Measurements from ENCODE around the gene MYO1H.

MYO1H gene

DNA sequence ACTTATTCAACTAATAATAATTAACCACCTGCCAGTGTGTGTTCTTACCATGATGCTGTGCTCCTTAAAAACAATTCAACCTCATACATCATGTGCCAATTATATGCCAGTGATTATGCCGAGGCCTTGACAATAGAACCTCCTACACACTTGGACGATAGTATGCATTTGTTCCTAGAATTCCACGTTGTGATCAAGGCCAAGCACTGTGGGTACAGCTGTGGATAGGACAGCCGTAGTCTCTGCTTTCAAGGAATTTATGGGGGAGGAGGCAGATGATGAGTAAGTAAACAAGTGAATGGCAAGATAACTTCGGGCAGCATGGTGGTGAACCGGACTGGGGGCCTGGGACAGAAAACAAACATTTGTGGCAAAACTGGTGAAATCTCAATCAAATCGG lies 18.0 kb upstream of the MYO1H start:
- Mint-ChIP-seq H3K27me3 (no peaks in the 10 kb centered on the region), H3K4me1 (ENCODE audit: low read depth) (no peaks in the 10 kb centered on the region), H3K4me3 (no peak overlapping the region), H3K36me3 (no peaks in the 10 kb centered on the region), H3K9me3 (ENCODE audit: low read depth) (no peaks in the 10 kb centered on the region), H3K27ac (no peak overlapping the region)

DNA sequence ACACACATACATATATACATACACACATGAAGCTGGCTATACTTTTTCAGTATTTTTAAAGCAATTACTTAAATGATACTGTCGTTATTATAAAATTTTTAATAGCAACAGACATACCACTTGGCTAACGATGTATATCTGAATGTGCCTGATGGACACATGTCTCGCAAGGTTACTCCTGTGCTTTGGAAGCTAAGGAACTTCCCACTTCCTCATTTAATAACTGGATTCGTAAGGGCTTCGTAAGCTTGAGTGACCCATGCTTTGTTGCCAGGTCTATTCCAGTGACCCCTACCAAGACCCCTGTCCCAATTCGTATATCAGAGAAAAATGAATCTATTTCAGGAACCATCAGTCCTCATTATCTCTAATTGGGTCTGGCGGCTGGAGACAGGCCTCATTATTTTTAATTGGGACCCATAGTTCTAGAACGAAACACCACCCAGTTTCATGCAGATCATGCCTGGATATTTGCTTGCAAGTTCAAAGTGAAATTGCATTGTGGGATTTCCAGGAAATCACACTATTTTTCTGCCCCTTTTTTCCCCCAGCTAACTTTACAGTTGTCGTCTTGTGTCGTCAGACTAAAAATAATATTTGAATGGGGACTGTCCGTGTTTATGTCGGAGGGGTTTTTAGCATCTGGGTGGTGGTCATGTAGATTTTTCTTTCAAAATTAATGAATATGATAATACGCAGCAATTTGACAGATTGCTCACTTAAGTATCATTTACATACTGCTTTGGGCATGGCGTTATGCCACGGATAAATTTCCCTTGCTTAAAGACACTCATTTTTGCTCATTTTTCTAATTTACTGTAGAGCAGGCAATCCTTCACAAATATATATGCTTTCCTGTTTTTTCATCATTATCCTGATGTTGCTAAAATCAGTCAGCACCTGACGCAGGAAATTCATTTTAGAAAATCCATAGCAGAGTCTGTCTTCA lies 17.1 kb upstream of the MYO1H start:
- H3K27me3 Mint-ChIP-seq = peaks cover 2% of the 10 kb centered on the region
- H3K27ac Mint-ChIP-seq = no peak overlapping the region
- H3K9me3 Mint-ChIP-seq (ENCODE audit: low read depth) = no peaks in the 10 kb centered on the region

DNA sequence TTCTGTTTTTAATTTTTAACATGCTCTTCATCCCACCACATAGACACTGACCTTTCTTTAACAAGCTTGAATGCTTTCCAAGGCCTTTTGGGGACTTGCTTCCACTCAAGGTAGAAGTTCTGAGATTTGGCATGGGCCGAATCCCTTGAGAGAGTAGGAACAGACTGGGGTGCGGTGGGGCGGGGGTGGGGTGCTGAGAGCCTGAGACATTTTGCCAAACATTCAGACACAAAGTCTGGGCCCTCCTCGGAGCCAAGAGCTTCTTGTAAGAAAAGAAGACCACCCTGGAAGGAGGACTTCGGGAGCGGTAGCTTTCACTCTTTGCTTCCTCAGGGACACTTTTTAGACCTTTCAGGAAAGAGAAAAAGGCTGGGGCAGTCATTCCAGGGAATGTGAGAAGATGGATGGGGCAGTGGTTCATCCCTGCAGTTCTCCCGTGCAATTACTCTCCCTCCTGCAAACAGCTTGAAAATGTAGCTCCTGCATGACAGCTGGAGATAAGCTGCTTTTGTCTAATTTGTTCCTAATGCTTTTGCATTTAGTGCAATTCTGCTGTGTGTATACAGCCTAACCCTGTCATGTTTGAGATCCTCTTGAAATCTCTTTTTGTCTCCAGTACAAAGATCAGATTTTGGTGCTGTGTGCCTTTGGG lies 16.3 kb upstream of the MYO1H start:
- peaks cover 3% of the 10 kb centered on the region for H3K27me3 Mint-ChIP-seq
- no peak overlapping the region for H3K27ac Mint-ChIP-seq
- no peak overlapping the region for H3K4me3 Mint-ChIP-seq
- H3K36me3 Mint-ChIP-seq = no peaks in the 10 kb centered on the region
- no peaks in the 10 kb centered on the region for H3K9me3 Mint-ChIP-seq (ENCODE audit: low read depth)
- no peaks in the 10 kb centered on the region for H3K4me1 Mint-ChIP-seq (ENCODE audit: low read depth)

More for the DNA sequence above, 17.1 kb upstream of the MYO1H start:
- H3K4me1 Mint-ChIP-seq (ENCODE audit: low read depth) = no peaks in the 10 kb centered on the region
- H3K36me3 Mint-ChIP-seq = no peaks in the 10 kb centered on the region
- no peak overlapping the region for H3K4me3 Mint-ChIP-seq

DNA sequence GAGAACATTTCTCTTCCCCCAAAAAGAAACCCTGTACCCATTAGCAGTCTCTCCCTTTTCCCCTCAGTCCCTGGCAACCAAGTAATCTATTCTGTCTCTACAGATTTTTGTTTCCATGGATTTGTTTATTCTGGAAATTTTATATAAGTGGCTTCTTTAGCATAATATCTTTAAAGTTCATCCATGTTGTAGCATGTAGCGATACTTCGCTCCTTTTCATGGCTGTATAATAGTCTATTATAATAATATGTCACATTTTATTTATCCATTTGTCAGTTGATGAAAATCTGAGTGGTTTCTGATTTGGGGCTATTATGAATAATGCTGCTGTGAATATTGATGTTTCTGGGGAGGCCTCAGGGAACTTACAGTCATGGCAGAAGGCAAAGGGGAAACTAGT lies 12.8 kb upstream of the MYO1H start:
- peaks cover 10% of the 10 kb centered on the region for H3K27me3 Mint-ChIP-seq
- H3K4me3 Mint-ChIP-seq = no peak overlapping the region
- H3K4me1 Mint-ChIP-seq (ENCODE audit: low read depth) = no peaks in the 10 kb centered on the region
- no peaks in the 10 kb centered on the region for H3K36me3 Mint-ChIP-seq
- no peaks in the 10 kb centered on the region for H3K9me3 Mint-ChIP-seq (ENCODE audit: low read depth)
- no peak overlapping the region for H3K27ac Mint-ChIP-seq

DNA sequence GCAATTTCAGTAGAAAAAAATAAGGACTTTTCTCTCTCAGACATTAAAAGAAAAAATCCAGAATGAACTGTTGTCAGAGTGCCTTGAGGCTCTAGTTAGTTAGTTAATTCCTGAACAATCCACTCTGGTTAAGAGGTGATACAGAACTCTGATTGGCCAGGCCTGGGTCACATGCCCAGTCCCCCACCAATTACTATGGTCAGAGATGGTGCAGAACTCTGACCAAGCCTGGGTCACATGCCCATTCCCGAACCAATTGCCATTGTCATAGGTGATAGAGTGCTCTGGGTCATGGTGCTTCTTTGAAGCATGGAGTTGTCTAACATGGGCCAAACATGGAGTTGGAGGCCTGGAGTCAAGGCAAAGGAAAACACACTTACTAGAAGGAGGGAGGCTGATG lies 11.1 kb upstream of the MYO1H start:
- no peaks in the 10 kb centered on the region for H3K4me1 Mint-ChIP-seq (ENCODE audit: low read depth)
- no peaks in the 10 kb centered on the region for H3K36me3 Mint-ChIP-seq
- no peak overlapping the region for H3K4me3 Mint-ChIP-seq
- H3K9me3 Mint-ChIP-seq (ENCODE audit: low read depth) = no peaks in the 10 kb centered on the region
- H3K27ac Mint-ChIP-seq = no peak overlapping the region
- peaks cover 12% of the 10 kb centered on the region for H3K27me3 Mint-ChIP-seq

DNA sequence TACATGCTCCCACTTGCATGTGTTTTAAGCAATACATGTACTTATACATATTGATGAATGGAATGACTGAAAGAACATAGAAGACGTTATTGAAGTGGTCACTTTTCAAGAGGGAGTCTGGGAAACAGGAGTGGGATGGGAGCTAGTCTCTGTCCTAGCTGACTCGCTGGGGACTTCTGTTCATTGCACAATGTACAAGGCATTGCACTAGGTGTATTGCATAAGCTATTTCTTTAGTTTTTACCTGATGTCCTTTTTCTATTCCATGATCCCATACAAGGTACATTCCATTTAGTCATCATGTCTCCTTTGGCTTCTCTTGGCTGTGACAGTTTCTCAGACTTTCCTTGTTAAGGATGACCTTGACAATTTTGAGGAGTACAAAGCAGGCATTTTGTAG lies 4.0 kb upstream of the MYO1H start:
- no peaks in the 10 kb centered on the region for H3K4me1 Mint-ChIP-seq (ENCODE audit: low read depth)
- no peaks in the 10 kb centered on the region for H3K9me3 Mint-ChIP-seq (ENCODE audit: low read depth)
- peaks cover 9% of the 10 kb centered on the region for H3K27me3 Mint-ChIP-seq
- no peak overlapping the region for H3K27ac Mint-ChIP-seq
- H3K36me3 Mint-ChIP-seq = no peaks in the 10 kb centered on the region
- no peak overlapping the region for H3K4me3 Mint-ChIP-seq

DNA sequence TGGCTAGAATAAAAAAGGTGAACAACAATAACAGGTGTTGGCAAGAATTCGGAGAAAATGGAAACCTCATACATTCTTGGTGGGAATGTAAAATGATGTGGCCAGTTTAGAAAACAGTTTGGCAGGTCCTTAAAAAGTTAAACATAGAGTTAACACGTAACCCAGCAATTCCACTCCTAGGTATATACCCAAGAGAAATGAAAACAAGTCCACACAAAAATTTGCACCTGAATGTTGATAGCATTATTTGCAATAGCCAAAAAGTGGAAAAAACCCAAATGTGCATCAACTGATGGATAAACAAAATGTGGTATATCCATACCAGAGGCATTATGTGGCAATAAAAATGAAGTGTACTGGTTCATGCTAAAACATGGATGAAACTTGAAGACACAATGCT lies 2.3 kb upstream of the MYO1H start:
- Mint-ChIP-seq H3K9me3 (ENCODE audit: low read depth) (no peaks in the 10 kb centered on the region), H3K4me3 (no peak overlapping the region), H3K27me3 (peaks cover 9% of the 10 kb centered on the region), H3K36me3 (no peaks in the 10 kb centered on the region), H3K4me1 (ENCODE audit: low read depth) (no peaks in the 10 kb centered on the region), H3K27ac (no peak overlapping the region)

DNA sequence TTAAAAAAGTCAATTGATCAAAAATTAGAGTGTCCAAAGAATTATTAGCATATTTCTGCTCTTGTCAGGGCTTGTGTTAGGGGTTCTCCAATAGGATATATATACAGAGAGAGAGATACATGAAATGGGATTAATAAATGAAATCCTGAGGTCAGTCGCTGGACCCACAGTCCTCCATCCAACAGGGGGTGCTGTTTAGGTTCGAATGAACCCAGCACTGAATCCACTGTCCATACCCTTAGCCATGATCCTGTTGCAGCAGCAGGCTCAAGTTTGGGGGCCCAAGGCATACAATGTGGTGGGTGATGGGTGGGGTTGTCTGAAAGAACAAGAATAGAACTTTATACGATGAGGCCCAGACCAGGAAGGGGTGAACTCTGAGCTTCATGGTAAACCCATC lies 780 bp upstream of the MYO1H start:
- Mint-ChIP-seq H3K36me3 (no peaks in the 10 kb centered on the region), H3K4me1 (ENCODE audit: low read depth) (no peaks in the 10 kb centered on the region), H3K9me3 (ENCODE audit: low read depth) (no peaks in the 10 kb centered on the region), H3K27me3 (peaks cover 9% of the 10 kb centered on the region), H3K27ac (no peak overlapping the region), H3K4me3 (no peak overlapping the region)

DNA sequence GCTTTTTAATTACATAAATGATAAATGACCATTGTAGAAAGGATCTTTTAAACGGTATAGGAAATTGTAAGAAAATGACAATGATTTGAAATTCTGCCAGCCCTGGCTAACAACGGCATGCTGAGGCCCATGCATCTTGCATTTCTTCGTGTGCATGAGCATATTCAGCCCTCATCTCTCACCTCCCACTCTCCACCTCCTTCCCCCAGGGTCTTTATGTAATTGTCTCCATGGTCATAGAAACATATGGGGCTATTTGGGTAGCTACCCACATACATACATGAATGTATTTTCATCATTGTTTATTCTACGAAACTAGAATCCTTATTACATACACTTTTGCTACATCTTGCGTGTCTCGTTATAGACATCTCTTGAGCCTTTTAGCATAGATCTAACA lies 4.5 kb downstream of the MYO1H start:
- Mint-ChIP-seq H3K36me3 (no peaks in the 10 kb centered on the region), H3K4me3 (no peak overlapping the region), H3K27ac (no peak overlapping the region), H3K4me1 (ENCODE audit: low read depth) (no peaks in the 10 kb centered on the region), H3K9me3 (ENCODE audit: low read depth) (no peaks in the 10 kb centered on the region), H3K27me3 (peaks cover 5% of the 10 kb centered on the region)

DNA sequence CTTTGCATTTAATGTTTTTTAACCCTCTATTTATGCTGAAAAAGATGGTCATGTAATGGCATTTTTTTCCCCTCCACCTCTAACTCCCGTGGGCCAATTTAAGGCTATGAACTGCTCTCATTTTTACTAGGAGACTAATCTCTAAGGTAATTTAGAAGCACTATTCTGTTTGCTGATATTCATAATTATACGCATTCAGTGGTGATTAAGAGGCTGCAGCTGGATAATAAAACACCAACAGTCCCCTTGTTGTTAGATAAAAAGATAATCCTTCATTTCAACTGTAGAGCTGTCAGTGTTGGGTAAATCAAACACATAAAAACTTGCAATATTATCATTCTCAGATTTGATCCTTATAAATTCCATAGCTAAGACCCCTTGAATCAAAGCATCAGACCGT lies 8.9 kb downstream of the MYO1H start:
- Mint-ChIP-seq H3K27me3 (peaks cover 6% of the 10 kb centered on the region), H3K9me3 (ENCODE audit: low read depth) (no peaks in the 10 kb centered on the region), H3K4me1 (ENCODE audit: low read depth) (peaks cover 4% of the 10 kb centered on the region), H3K4me3 (no peak overlapping the region), H3K27ac (no peak overlapping the region), H3K36me3 (no peaks in the 10 kb centered on the region)

DNA sequence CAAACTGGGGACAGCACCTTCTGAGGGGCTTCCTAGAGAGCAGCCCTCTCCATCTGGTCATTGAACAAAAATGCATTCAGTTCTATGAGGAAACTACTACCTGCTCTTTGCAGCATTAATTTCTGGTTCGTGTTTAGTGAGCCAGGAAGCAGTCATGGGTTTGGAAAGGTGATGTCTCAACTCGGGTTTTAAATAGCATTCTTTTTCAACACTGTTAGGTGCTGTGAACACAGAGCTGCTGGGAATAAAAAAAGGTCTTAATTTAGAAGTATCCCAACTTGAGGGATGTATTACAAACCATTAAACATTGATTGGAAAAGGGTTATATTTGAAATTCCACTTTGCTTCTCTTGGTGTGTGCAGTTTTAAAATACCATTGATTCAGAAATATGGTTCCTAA lies 9.3 kb downstream of the MYO1H start:
- Mint-ChIP-seq H3K4me3 (no peak overlapping the region), H3K4me1 (ENCODE audit: low read depth) (peaks cover 4% of the 10 kb centered on the region), H3K9me3 (ENCODE audit: low read depth) (no peaks in the 10 kb centered on the region), H3K27me3 (peaks cover 6% of the 10 kb centered on the region), H3K27ac (no peak overlapping the region), H3K36me3 (no peaks in the 10 kb centered on the region)

DNA sequence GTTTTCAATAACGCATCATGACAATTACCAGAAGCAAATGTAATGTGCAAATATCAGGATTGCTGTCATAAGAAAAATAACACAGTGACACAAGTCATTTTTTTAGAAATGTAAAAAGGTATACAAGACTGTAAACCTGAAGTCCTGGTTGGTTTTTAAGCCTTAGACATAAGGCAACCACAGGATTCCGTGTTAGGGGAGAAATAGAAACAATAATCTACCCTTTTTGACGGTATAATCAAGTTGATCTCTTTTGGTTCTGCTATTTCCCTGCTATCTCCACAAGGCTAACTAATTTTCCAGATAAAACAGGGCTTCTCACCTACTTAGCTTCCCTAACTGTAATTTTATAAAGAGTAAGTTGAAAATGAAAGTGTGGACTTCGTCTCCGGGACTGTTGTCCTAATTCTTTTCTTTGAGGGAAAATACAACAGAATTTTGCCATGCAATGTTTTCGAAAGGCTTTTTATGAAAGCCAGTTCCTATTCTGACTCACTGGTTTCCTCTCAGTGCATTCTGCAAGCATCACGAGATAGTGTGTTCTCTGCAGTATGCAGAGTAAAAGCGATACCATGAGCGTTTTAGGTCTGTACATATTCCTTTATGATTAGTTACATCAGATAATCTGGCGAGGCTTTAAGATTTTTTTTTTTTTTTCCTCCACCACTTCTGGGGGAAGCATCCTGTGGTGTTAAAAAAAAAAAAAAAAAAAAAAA lies 10.6 kb downstream of the MYO1H start:
- Mint-ChIP-seq H3K4me3 (no peak overlapping the region), H3K27ac (no peak overlapping the region), H3K27me3 (peaks cover 8% of the 10 kb centered on the region), H3K9me3 (ENCODE audit: low read depth) (no peaks in the 10 kb centered on the region), H3K36me3 (no peaks in the 10 kb centered on the region), H3K4me1 (ENCODE audit: low read depth) (peaks cover 4% of the 10 kb centered on the region)

DNA sequence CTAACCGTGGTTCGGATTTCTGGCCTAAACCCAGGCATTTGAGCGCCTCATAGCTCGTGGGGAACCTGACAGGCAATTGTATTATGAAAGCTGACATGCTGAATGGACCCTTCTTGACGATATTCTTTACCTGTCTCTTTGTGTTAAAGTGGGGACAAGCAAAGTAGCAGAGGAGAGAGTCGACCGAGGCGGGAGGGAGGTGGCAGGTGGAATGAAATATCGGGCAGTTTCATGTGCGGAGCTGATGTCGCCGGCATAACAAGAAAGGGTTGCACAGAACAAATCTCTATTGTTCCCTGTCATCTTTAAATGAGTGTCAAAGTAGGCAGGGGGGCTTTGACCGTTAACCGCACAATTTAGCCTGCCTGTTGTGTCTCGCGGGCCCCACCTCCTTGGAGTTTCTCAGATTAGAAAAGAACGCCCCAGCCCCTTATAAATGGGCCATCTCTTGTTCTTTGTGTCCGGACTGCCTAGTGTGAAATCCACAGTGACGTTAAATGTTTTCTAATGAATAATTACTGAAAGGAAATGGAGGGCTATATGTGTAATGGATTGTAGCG lies 11.5 kb downstream of the MYO1H start:
- peaks cover 8% of the 10 kb centered on the region for H3K27me3 Mint-ChIP-seq
- H3K27ac Mint-ChIP-seq = no peak overlapping the region
- H3K9me3 Mint-ChIP-seq (ENCODE audit: low read depth) = no peaks in the 10 kb centered on the region
- peaks cover 4% of the 10 kb centered on the region for H3K4me1 Mint-ChIP-seq (ENCODE audit: low read depth)
- no peaks in the 10 kb centered on the region for H3K36me3 Mint-ChIP-seq
- no peak overlapping the region for H3K4me3 Mint-ChIP-seq

DNA sequence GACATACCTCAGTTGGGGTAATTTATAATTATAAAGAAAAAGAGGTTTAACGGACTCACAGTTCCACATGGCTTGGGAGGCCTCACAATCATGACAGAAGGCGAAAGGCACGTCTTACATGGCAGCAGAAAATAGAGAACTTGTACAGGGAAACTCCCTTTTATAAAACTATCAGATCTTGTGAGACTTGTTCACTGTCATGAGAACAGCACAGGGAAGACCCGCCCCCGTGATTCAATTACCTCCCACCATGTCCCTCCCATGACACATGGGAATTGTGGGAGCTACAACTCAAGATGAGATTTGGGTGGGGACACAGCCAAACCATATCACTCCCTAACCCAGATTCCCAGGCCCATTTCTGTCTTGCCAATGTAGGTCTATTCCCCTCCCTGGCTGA lies 22.1 kb downstream of the MYO1H start:
- no peak overlapping the region for H3K4me3 Mint-ChIP-seq
- H3K9me3 Mint-ChIP-seq (ENCODE audit: low read depth) = no peaks in the 10 kb centered on the region
- no peaks in the 10 kb centered on the region for H3K36me3 Mint-ChIP-seq
- peaks cover 10% of the 10 kb centered on the region for H3K27me3 Mint-ChIP-seq
- H3K4me1 Mint-ChIP-seq (ENCODE audit: low read depth) = no peaks in the 10 kb centered on the region
- no peak overlapping the region for H3K27ac Mint-ChIP-seq

DNA sequence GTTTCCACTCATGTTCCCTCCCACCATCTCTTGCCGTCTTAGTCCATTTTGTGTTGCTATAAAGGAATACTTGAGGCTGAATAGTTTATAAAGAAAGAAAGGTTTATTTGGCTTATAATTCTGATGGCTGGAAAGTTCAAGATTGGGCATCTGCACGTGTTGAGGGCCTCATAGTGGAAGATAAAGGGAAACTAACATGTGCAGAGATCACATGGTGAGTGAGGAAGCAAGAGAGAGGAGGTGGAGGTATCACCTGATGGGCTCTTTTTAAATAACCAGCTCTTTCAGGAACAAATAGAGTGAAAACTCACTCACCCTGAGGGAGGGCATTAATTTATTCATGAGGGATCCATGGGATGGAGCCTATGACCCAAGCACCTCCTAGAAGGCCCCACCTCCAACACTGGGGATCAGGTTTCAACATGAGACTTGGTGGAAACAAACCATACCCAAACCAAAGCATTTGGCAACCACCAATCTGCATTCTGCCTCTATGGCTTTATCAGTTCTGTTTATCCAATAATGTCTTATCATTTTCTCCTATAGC lies 29.5 kb downstream of the MYO1H start:
- H3K4me1 Mint-ChIP-seq (ENCODE audit: low read depth) = no peaks in the 10 kb centered on the region
- H3K9me3 Mint-ChIP-seq (ENCODE audit: low read depth) = no peaks in the 10 kb centered on the region
- no peak overlapping the region for H3K4me3 Mint-ChIP-seq
- no peak overlapping the region for H3K27ac Mint-ChIP-seq
- H3K27me3 Mint-ChIP-seq = peaks cover 12% of the 10 kb centered on the region
- H3K36me3 Mint-ChIP-seq = no peaks in the 10 kb centered on the region

All from activated naive CD8-positive, alpha-beta T cell (primary cell).